Neuronal stem cell (in vitro differentiated cells): Measurements from ENCODE around the gene MAGEA2B.
"Not testable (repeated sequence)": the region's sequence is repeated elsewhere in the genome, so short reads cannot be mapped to it uniquely, and the experiment has no call there.

Experiments
- DNase-seq: peaks from one replicate; pipeline ENCODE4 v3.0.0-alpha.2; 2013; ENCODE audit warnings: low spot score
- H2AFZ ChIP-seq: one replicate; pipeline ENCODE4 v1.6.1; 2013; ENCODE audit warnings: mild to moderate bottlenecking, low read length, inconsistent platforms
- H2AK5ac ChIP-seq: 2 replicates; pipeline ENCODE4 v1.6.1; 2013; ENCODE audit warnings: low read depth, mild to moderate bottlenecking, inconsistent platforms, low read length, moderate library complexity, mixed read lengths
- H2BK120ac ChIP-seq: 2 replicates; pipeline ENCODE4 v1.6.1; 2013; ENCODE audit warnings: low read depth, mild to moderate bottlenecking, inconsistent platforms, low read length, moderate library complexity, mixed read lengths
- H2BK12ac ChIP-seq: one replicate; pipeline ENCODE4 v1.6.1; 2013; ENCODE audit warnings: low read length, inconsistent platforms
- H2BK15ac ChIP-seq: 2 replicates; pipeline ENCODE4 v1.6.1; 2013; ENCODE audit warnings: mild to moderate bottlenecking, low read length, inconsistent platforms, mixed read lengths
- H2BK5ac ChIP-seq: one replicate; pipeline ENCODE4 v1.6.1; 2013; ENCODE audit warnings: inconsistent platforms, mild to moderate bottlenecking, low read length, moderate library complexity
- H3K14ac ChIP-seq: one replicate; pipeline ENCODE4 v1.6.1; 2013; ENCODE audit warnings: low read length, inconsistent platforms
- H3K18ac ChIP-seq: 2 replicates; pipeline ENCODE4 v1.6.1; 2013; ENCODE audit warnings: low read length, inconsistent platforms
- H3K23ac ChIP-seq: 2 replicates; pipeline ENCODE4 v1.6.1; 2013; ENCODE audit warnings: low read depth, mild to moderate bottlenecking, mixed read lengths, low read length, inconsistent platforms; ENCODE audit not compliant: poor library complexity
- H3K27ac ChIP-seq: replicated peaks from 3 replicates; pipeline ENCODE4 v1.5.1; 2013; ENCODE audit warnings: low read length, inconsistent platforms
- H3K27me3 ChIP-seq, 3 experiments: 2 replicates each; pipeline ENCODE4 v1.6.1; 2013; ENCODE audit warnings: low read length in 3 of 3, mild to moderate bottlenecking in 2 of 3, inconsistent platforms in 1 of 3, low read depth in 1 of 3, mixed read lengths in 1 of 3, moderate library complexity in 1 of 3; ENCODE audit not compliant: control insufficient read depth in 3 of 3, insufficient read depth in 3 of 3
- H3K36me3 ChIP-seq, 2 donors: replicated peaks in 1 of 2; 2 replicates each; pipeline ENCODE4 v1.6.1; 2013; ENCODE audit warnings: low read length in 2 of 2; ENCODE audit not compliant: control insufficient read depth in 2 of 2, insufficient read depth in 2 of 2
- H3K4ac ChIP-seq: 2 replicates; pipeline ENCODE4 v1.6.1; 2013; ENCODE audit warnings: inconsistent platforms, mild to moderate bottlenecking, low read length, moderate library complexity
- H3K4me1 ChIP-seq, 2 donors: 1 replicate in 1 of 2; 2 replicates in 1 of 2; pipeline ENCODE4 v1.6.1; 2013; ENCODE audit warnings: low read length in 2 of 2, low read depth in 1 of 2; ENCODE audit not compliant: control insufficient read depth in 2 of 2, insufficient read depth in 1 of 2
- H3K4me2 ChIP-seq: one replicate; pipeline ENCODE4 v1.6.1; 2013; ENCODE audit warnings: mild to moderate bottlenecking, low read length, inconsistent platforms; ENCODE audit not compliant: insufficient read depth, poor library complexity, severe bottlenecking
- H3K4me3 ChIP-seq, 2 donors: 2 replicates each; pipeline ENCODE4 v1.5.1; 2013; ENCODE audit warnings: low read length in 2 of 2, mild to moderate bottlenecking in 2 of 2, inconsistent platforms in 1 of 2, moderate library complexity in 1 of 2
- H3K79me1 ChIP-seq: one replicate; pipeline ENCODE4 v1.6.1; 2013; ENCODE audit warnings: low read depth, mild to moderate bottlenecking, inconsistent platforms, low read length, moderate library complexity
- H3K9ac ChIP-seq: one replicate; pipeline ENCODE4 v1.6.1; 2013; ENCODE audit warnings: mild to moderate bottlenecking, low read depth, low read length, inconsistent platforms; ENCODE audit not compliant: poor library complexity
- H3K9me3 ChIP-seq, 2 donors: replicated peaks in 1 of 2; 2 replicates each; pipeline versions ENCODE3 to v1.6.1; 2013; ENCODE audit warnings: low read length in 2 of 2, mild to moderate bottlenecking in 2 of 2, inconsistent platforms in 1 of 2, low read depth in 1 of 2, mixed read lengths in 1 of 2, moderate library complexity in 1 of 2; ENCODE audit not compliant: control insufficient read depth in 2 of 2, insufficient read depth in 1 of 2
- H4K8ac ChIP-seq: one replicate; pipeline ENCODE4 v1.6.1; 2013; ENCODE audit warnings: low read depth, mild to moderate bottlenecking, inconsistent platforms, low read length, moderate library complexity
- H4K91ac ChIP-seq: one replicate; pipeline ENCODE4 v1.6.1; 2013; ENCODE audit warnings: low read length, low read depth, mild to moderate bottlenecking, inconsistent platforms; ENCODE audit not compliant: poor library complexity
- WGBS, 2 donors: extraction: QIAGEN DNeasy Blood & Tissue Kit; methylation state at CpG; one replicate each; pipeline ENCODE4 v1.1.7; 2013; ENCODE audit warnings: missing lambda C conversion rate in 2 of 2, mixed read lengths in 1 of 2; ENCODE audit not compliant: insufficient read length in 2 of 2, insufficient replicate concordance in 1 of 2; ENCODE audit errors: extremely low coverage in 2 of 2; 5-methylcytosine and 5-hydroxymethylcytosine counted together

MAGEA2B gene

DNA sequence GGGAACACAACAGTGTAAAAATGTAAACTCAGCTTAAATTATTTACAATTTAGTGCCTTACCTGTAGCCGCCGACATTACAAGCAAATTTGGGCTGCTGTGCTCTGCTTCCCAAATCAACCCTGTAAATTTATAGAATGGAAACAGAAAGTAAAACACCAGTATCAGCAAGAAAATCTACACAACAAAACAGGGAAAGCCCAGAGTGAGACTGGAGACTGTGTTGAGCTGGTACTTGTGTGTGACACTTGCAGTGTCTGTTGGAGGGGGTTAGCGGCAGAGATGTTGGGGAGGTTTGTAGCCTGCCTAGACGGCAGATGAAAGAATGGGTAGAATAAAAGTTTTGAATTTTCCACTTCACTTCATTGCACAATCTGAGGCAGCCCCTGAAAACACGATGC lies 1.2 kb upstream of the MAGEA2B start:
- H2BK120ac ChIP-seq, H3K4me2 ChIP-seq, H3K4ac ChIP-seq, H3K36me3 ChIP-seq, DNase-seq, H2BK5ac ChIP-seq, H3K18ac ChIP-seq, H3K79me1 ChIP-seq, H4K8ac ChIP-seq, H3K9ac ChIP-seq, H2AK5ac ChIP-seq, H3K4me1 ChIP-seq, H3K9me3 ChIP-seq, H2BK15ac ChIP-seq, H4K91ac ChIP-seq, H3K27me3 ChIP-seq, H3K4me3 ChIP-seq, H2AFZ ChIP-seq, H3K23ac ChIP-seq, H3K27ac ChIP-seq, H3K14ac ChIP-seq, H2BK12ac ChIP-seq: not testable (repeated sequence)
- WGBS, 2 donors: no CpG with 5 or more reads among the region's 5 CpGs

DNA sequence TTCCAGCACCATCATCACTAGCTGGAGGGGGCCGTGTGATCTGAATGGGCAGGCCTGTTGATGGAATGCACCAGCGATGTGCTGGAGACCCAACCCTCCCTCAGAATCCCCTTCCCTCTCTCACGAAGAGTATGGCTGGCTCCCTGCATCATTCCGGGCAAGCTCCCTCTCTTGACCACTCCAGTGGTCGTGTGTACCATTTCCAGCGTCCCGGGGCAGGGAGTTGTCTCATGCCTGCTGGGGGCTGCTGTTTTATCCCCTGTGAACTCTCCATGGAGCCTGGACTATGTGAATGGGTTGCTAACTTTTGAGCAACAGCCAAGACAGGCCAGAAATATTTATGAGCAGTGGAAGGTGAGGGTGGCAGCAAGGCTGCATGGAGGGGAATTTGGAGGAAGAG lies 11.0 kb downstream of the MAGEA2B start:
- Histone ChIP-seq H3K4me1 (no peaks in the 10 kb centered on the region), H3K36me3 (no peaks in the 10 kb centered on the region), H4K91ac (no peak overlapping the region), H3K4ac (no peak overlapping the region), H2AFZ (no peak overlapping the region), H3K14ac (no peak overlapping the region), H2BK5ac (no peak overlapping the region), H3K9ac (no peak overlapping the region), H2AK5ac (no peak overlapping the region), H2BK12ac (no peak overlapping the region), H4K8ac (no peak overlapping the region), H3K18ac (no peak overlapping the region), H3K4me3 (no peak overlapping the region), H3K79me1 (no peaks in the 10 kb centered on the region), H3K4me2 (no peak overlapping the region), H2BK120ac (no peak overlapping the region), H3K9me3 (no peaks in the 10 kb centered on the region), H2BK15ac (no peak overlapping the region), H3K27ac (no peak overlapping the region), H3K23ac (no peak overlapping the region), H3K27me3 (peaks cover 0 to 3% (median 0%) of the 10 kb centered on the region in 3 experiments)
- no peak for DNase-seq
- no CpG with 5 or more reads among the region's 7 CpGs for WGBS, 2 donors

GRCh38 chrX:152733261-152733975 lies 19.0 kb downstream of the MAGEA2B start, which contains the start of the genes CSAG1 and MAGEA12:
Gene CSAG1, minus strand, starts transcription at chrX:152733721. Its CDS starts 1,261 bp downstream, at chrX:152732460.
Gene MAGEA12, plus strand, starts transcription at chrX:152733757. Its CDS starts 2,405 bp downstream, at chrX:152736162.
- no peak within 1 kb of the TSS for H3K23ac ChIP-seq
- H3K18ac ChIP-seq: no peak within 1 kb of the TSS
- no peaks in the 10 kb centered on the region for H3K79me1 ChIP-seq
- H3K27ac ChIP-seq: no peak within 1 kb of the TSS
- no peak within 1 kb of the TSS for H3K4me2 ChIP-seq
- H3K27me3 ChIP-seq: no peaks in the 10 kb centered on the region
- H4K8ac ChIP-seq: no peak within 1 kb of the TSS
- H3K4me1 ChIP-seq: no peaks in the 10 kb centered on the region
- WGBS, 2 donors: no CpG with 5 or more reads among the region's 21 CpGs
- no peak within 1 kb of the TSS for H3K4ac ChIP-seq
- H3K36me3 ChIP-seq: no peaks in the 10 kb centered on the region
- H2AFZ ChIP-seq: no peak within 1 kb of the TSS
- H3K9me3 ChIP-seq: no peaks in the 10 kb centered on the region
- no peak within 1 kb of the TSS for H3K14ac ChIP-seq
- H4K91ac ChIP-seq: no peak within 1 kb of the TSS
- H2BK120ac ChIP-seq: no peak within 1 kb of the TSS
- H2BK15ac ChIP-seq: no peak within 1 kb of the TSS
- no peak within 1 kb of the TSS for H2BK5ac ChIP-seq
- no peak within 1 kb of the TSS for H3K4me3 ChIP-seq
- H3K9ac ChIP-seq: no peak within 1 kb of the TSS
- no peak within 1 kb of the TSS for H2BK12ac ChIP-seq
- no peak for DNase-seq
- no peak within 1 kb of the TSS for H2AK5ac ChIP-seq

DNA sequence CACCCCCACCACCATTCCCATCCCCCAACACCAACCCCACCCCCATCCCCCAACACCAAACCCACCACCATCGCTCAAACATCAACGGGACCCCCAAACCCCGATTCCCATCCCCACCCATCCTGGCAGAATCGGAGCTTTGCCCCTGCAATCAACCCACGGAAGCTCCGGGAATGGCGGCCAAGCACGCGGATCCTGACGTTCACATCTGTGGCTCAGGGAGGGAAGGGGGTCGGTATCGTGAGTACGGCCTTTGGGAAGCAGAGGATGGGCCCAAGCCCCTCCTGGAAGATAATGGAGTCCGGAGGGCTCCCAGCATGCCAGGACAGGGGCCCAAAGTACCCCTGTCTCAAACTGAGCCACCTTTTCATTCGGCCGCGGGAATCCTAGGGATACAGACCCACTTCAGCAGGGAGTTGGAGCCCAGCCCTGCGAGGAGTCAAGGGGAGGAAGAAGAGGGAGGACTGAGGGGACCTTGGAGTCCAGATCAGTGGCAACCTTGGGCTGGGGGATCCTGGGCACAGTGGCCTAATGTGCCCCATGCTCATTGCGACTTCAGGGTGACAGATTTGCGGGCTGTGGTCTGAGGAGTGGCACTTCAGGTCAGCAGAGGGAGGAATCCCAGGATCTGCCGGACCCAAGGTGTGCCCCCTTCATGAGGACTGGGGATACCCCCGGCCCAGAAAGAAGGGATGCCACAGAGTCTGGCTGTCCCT lies 19.9 kb downstream of the MAGEA2B start:
- H2BK12ac ChIP-seq, H3K27ac ChIP-seq, DNase-seq, H2BK15ac ChIP-seq, H3K4me1 ChIP-seq, H2AFZ ChIP-seq, H2BK5ac ChIP-seq, H2BK120ac ChIP-seq, H3K79me1 ChIP-seq, H3K4me3 ChIP-seq, H3K9ac ChIP-seq, H2AK5ac ChIP-seq, H3K36me3 ChIP-seq, H3K9me3 ChIP-seq, H4K91ac ChIP-seq, H3K27me3 ChIP-seq, H4K8ac ChIP-seq, H3K14ac ChIP-seq, H3K4me2 ChIP-seq, H3K4ac ChIP-seq, H3K18ac ChIP-seq, H3K23ac ChIP-seq: not testable (repeated sequence)
- no CpG with 5 or more reads among the region's 22 CpGs for WGBS, 2 donors
